Panc1 (cell line): ENCODE data around the gene CAST. TPM values are rescaled to one million over a fixed set of nuclear protein-coding genes. Genes with fewer than 3 reads are reported as not detected.

Source experiments
- ATAC-seq: fragments of 200-7000 bp; cut with Tn5 transposase; 2 replicates; pipeline ENCODE4 v1.9.1; 2020; ENCODE audit warnings: mild to moderate bottlenecking, moderate library complexity
- BruUV-seq: library from RNA; stranded (reverse); fragments of 400-500 nt; replicated peaks from 2 replicates; lab custom pipeline; 2021; lab: Mats Ljungman, UMichigan
- CTCF ChIA-PET: fragments of 300-600 bp; sonication (Branson Sonifier 250); formaldehyde crosslinking; loops from one replicate; lab custom pipeline; 2022; ENCODE audit warnings: antibody characterized with exemption; lab: Charles Lee
- POLR2A ChIA-PET: fragments of 300-600 bp; sonication (Branson Sonifier 250); formaldehyde crosslinking; loops from one replicate; lab custom pipeline; 2022; ENCODE audit warnings: antibody characterized with exemption; lab: Charles Lee
- DNase-seq: peaks from one replicate; pipeline ENCODE4 v3.0.0-alpha.2; 2010; ENCODE audit warnings: low read depth, low spot score
- H3K27ac ChIP-seq: 2 replicates; pipeline ENCODE4 v1.5.1; 2011; ENCODE audit warnings: mild to moderate bottlenecking, low read length, inconsistent platforms
- H3K27me3 ChIP-seq: fragments of 200-500 bp; sonication (Bioruptor generic); 2 replicates; pipeline ENCODE4 v1.6.0; 2014; ENCODE audit warnings: low read length, inconsistent platforms; ENCODE audit not compliant: control insufficient read depth, insufficient read depth
- H3K36me3 ChIP-seq: fragments of 200-500 bp; sonication (Bioruptor generic); 2 replicates; pipeline ENCODE4 v1.5.1; 2014; ENCODE audit warnings: inconsistent platforms, mild to moderate bottlenecking, low read length, moderate library complexity; ENCODE audit not compliant: control insufficient read depth, insufficient read depth
- H3K4me1 ChIP-seq: 2 replicates; pipeline ENCODE4 v1.5.1; 2011; ENCODE audit warnings: inconsistent platforms, mild to moderate bottlenecking, low read length, moderate library complexity; ENCODE audit not compliant: control insufficient read depth, insufficient read depth
- H3K4me3 ChIP-seq, 2 experiments: 2 replicates each; pipeline ENCODE4 v1.5.1; 2011 to 2012; ENCODE audit warnings: low read depth in 2 of 2, low read length in 2 of 2, mild to moderate bottlenecking in 2 of 2, inconsistent platforms in 1 of 2, moderate library complexity in 1 of 2
- H3K9me3 ChIP-seq: fragments of 200-500 bp; sonication (Bioruptor generic); 2 replicates; pipeline ENCODE4 v1.5.1; 2014; ENCODE audit warnings: low read depth, mild to moderate bottlenecking, inconsistent platforms, low read length, moderate library complexity; ENCODE audit not compliant: control insufficient read depth, insufficient read depth
- POLR2AphosphoS5 ChIP-seq: IDR thresholded peaks from 2 replicates; pipeline ENCODE4 v1.6.1; 2012; ENCODE audit warnings: mild to moderate bottlenecking, low read depth, low read length, moderate library complexity
- SIN3A ChIP-seq: IDR thresholded peaks from 2 replicates; pipeline ENCODE4 v1.6.1; 2012; ENCODE audit warnings: low read depth, mild to moderate bottlenecking, low read length, moderate library complexity, borderline replicate concordance; ENCODE audit not compliant: insufficient read depth
- TCF7L2 ChIP-seq: IDR thresholded peaks from 2 replicates; pipeline ENCODE4 v1.6.1; 2011; ENCODE audit warnings: mild to moderate bottlenecking, low read depth, low read length, inconsistent platforms
- in situ Hi-C: cut with HindIII; loops from 2 replicates; pipeline ENCODE4 v1.10.0; 2016; ENCODE audit warnings: low sequenced_read_pairs, low pct_unique_long_range_greater_than_20kb
- intact Hi-C: fragments of 100-400 bp; cut with micrococcal nuclease; formaldehyde crosslinking; loops from one replicate; pipeline ENCODE4 v1.10.0; 2022; ENCODE audit not compliant: unreplicated experiment
- total RNA-seq: library from RNA; stranded (reverse); gene quantifications from one replicate; pipeline ENCODE4 v1.2.1, GENCODE V29; 2021; ENCODE audit not compliant: unreplicated experiment
- TF ChIP-seq, protein P1 (sequence below), 2 experiments: IDR thresholded peaks; 2 replicates each; pipeline ENCODE4 v1.6.1; 2011 to 2012; ENCODE audit warnings: low read depth in 2 of 2, control low read depth in 1 of 2, low read length in 1 of 2, mild to moderate bottlenecking in 1 of 2, moderate library complexity in 1 of 2; ENCODE audit not compliant: insufficient read depth in 1 of 2
- TF ChIP-seq, protein P2 (sequence below): fragments of 450-650 bp; IDR thresholded peaks from 2 replicates; pipeline ENCODE4 v1.5.1; 2017; ENCODE audit warnings: mild to moderate bottlenecking

Gene CAST
- total RNA-seq, 1 experiment from 2014 or later: 212 TPM

DNA sequence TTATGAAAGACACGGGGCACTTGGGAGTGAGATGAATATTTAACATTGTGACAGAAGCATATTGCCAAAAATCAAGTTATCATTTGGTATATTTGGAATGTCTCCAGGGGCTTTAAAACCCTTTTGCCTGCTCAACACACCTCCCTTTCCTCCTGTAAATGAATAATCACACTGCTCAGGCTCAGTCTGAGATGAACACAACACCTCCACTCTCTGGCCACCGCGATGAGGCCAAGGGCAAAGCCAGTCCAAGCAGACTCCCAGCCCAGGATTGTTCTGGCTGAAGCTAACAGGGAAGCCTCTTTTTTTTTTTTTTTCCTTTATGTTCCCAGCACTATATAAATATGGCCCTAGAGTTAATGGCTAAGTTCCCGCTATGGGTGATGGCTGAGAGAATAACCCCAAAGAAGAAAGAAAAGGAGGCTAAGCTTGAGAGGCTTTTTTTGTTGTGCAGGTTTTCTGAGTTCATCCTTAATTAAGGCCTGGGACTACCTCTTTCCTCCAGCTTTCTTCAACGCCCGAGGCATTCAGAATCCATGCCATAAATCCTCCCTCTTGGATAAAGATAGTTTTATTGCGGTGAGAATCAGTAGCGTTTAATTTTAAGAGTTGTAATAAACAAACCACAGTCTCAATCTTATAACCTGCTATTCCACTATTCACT lies 156.1 kb downstream of the CAST start:
- no peaks in the 10 kb centered on the region for H3K4me1 ChIP-seq
- intact Hi-C loops (no loop called here), in situ Hi-C loops (no loop called here)
- ATAC-seq (no peak), DNase-seq (no peak)
- no peak overlapping the region for H3K4me3 ChIP-seq
- no peak for TF ChIP-seq TCF7L2
- TF ChIP-seq, protein P1, sequence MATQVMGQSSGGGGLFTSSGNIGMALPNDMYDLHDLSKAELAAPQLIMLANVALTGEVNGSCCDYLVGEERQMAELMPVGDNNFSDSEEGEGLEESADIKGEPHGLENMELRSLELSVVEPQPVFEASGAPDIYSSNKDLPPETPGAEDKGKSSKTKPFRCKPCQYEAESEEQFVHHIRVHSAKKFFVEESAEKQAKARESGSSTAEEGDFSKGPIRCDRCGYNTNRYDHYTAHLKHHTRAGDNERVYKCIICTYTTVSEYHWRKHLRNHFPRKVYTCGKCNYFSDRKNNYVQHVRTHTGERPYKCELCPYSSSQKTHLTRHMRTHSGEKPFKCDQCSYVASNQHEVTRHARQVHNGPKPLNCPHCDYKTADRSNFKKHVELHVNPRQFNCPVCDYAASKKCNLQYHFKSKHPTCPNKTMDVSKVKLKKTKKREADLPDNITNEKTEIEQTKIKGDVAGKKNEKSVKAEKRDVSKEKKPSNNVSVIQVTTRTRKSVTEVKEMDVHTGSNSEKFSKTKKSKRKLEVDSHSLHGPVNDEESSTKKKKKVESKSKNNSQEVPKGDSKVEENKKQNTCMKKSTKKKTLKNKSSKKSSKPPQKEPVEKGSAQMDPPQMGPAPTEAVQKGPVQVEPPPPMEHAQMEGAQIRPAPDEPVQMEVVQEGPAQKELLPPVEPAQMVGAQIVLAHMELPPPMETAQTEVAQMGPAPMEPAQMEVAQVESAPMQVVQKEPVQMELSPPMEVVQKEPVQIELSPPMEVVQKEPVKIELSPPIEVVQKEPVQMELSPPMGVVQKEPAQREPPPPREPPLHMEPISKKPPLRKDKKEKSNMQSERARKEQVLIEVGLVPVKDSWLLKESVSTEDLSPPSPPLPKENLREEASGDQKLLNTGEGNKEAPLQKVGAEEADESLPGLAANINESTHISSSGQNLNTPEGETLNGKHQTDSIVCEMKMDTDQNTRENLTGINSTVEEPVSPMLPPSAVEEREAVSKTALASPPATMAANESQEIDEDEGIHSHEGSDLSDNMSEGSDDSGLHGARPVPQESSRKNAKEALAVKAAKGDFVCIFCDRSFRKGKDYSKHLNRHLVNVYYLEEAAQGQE (IDR thresholded peaks at IDR 0.05; ENCODE audit: insufficient read depth in 1 of 2, low read depth in 2 of 2, low read length in 1 of 2): no peak
- TF ChIP-seq SIN3A: no peak
- no peak for TF ChIP-seq POLR2AphosphoS5
- TF ChIP-seq, protein P2, sequence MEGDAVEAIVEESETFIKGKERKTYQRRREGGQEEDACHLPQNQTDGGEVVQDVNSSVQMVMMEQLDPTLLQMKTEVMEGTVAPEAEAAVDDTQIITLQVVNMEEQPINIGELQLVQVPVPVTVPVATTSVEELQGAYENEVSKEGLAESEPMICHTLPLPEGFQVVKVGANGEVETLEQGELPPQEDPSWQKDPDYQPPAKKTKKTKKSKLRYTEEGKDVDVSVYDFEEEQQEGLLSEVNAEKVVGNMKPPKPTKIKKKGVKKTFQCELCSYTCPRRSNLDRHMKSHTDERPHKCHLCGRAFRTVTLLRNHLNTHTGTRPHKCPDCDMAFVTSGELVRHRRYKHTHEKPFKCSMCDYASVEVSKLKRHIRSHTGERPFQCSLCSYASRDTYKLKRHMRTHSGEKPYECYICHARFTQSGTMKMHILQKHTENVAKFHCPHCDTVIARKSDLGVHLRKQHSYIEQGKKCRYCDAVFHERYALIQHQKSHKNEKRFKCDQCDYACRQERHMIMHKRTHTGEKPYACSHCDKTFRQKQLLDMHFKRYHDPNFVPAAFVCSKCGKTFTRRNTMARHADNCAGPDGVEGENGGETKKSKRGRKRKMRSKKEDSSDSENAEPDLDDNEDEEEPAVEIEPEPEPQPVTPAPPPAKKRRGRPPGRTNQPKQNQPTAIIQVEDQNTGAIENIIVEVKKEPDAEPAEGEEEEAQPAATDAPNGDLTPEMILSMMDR: no peak
- no peaks in the 10 kb centered on the region for H3K27me3 ChIP-seq
- ChIA-PET POLR2A (interaction anchor here (0.9 kb wide), 1 partner anchor 10 kb away, joined by 3 read pairs; no protein-coding TSS in a partner anchor), CTCF (no interaction called here)
- no TSS peak for BruUV-seq
- no peaks in the 10 kb centered on the region for H3K36me3 ChIP-seq
- no peaks in the 10 kb centered on the region for H3K9me3 ChIP-seq
- no peak overlapping the region for H3K27ac ChIP-seq

- ChIA-PET POLR2A (no interaction called here), CTCF (no interaction called here)
- ATAC-seq (no peak), DNase-seq (no peak)
- no peaks in the 10 kb centered on the region for H3K4me1 ChIP-seq
- H3K36me3 ChIP-seq: no peaks in the 10 kb centered on the region
- BruUV-seq: no TSS peak
- in situ Hi-C loops: no loop called here
- intact Hi-C loops: no loop called here
- no peaks in the 10 kb centered on the region for H3K9me3 ChIP-seq
- H3K4me3 ChIP-seq: no peak overlapping the region
- no peak overlapping the region for H3K27ac ChIP-seq
- no peaks in the 10 kb centered on the region for H3K27me3 ChIP-seq
- TF ChIP-seq, protein P1 (IDR thresholded peaks at IDR 0.05; ENCODE audit: insufficient read depth in 1 of 2, low read depth in 2 of 2, low read length in 1 of 2): no peak
- TF ChIP-seq POLR2AphosphoS5: no peak
- no peak for TF ChIP-seq TCF7L2
- TF ChIP-seq, protein P2: no peak
- TF ChIP-seq SIN3A: no peak
Observed at GRCh38 chr5:96819806-96820205, 157.6 kb downstream of the CAST start.
